GM19467 (cell line): ENCODE measurements around the gene STK10.

ENCODE experiments used
- ATAC-seq: cut with Tn5 transposase; IDR thresholded peaks from one replicate; pipeline ENCODE4 v1.9.1; 2021; ENCODE audit warnings: mild to moderate bottlenecking, moderate library complexity; ENCODE audit not compliant: unreplicated experiment

Gene STK10

GRCh38 chr5:172063463-172064235 is 124.4 kb downstream of the STK10 start:
- no peak for ATAC-seq

- no peak for ATAC-seq
These were observed 128.3 kb downstream of the STK10 start for GRCh38 chr5:172059661-172060100.

- no peak for ATAC-seq
These were observed 129.9 kb downstream of the STK10 start for GRCh38 chr5:172058088-172058487.

- no peak for ATAC-seq
These were observed 132.0 kb downstream of the STK10 start for GRCh38 chr5:172055996-172056395.

GRCh38 chr5:172055421-172055820 is 132.6 kb downstream of the STK10 start:
- ATAC-seq: no peak

GRCh38 chr5:172054611-172055153 is 133.3 kb downstream of the STK10 start:
- ATAC-seq: no peak

- ATAC-seq: no peak
These were observed 135.4 kb downstream of the STK10 start for GRCh38 chr5:172052450-172053236.

DNA sequence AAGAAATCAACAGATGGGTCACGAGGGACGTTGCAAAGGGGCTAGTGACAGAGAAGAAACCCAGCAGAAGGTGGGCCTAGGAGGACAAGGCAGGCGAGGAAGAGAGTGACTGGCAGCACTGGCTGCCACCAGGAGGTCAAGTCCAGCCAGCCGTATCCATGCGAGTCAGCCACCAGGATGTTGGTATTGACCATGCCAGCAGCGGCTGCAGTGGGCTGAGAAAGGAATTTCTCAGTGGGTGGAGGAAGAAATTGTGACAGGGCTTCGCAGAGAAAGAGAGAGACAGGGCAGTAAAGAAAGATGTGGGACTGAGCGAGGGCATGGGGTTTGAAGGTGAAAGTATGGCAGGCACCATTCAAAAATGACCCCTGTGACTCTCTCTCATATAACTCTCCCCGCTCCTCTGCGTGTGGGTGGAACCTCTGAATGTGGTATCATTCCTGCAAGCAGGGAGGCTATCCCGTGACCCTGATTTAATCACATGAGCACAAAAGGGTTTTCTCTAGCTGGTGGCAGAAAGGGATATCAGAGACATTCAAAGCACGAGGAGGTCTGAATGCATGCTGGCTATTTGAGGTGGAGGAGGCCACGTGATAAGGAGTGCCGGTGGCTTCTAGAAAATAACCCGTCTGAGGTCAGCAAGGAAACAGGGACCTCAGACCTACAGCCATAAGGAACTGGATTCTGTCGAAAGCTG is 136.2 kb downstream of the STK10 start:
- no peak for ATAC-seq

DNA sequence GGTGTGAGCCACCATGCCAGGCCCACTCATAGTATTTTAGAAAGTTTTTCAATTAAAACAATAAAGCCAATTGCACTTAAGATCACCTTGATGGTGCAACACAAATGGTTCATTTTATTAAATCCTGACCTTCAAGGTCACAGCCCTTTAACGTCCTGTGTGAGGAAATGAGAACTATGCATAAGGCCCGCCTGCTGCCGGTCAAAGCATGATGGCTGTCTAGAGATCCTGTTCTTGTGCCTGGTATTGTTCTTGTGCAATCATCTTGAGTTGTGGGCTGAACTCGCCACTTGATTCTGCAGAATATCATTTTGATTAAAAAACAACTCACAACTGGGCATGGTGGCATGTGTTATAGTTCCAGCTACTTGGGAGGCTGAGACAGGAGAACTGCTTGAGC is 137.9 kb downstream of the STK10 start:
- no peak for ATAC-seq

- ATAC-seq: no peak
These were observed 138.7 kb downstream of the STK10 start for GRCh38 chr5:172049226-172049796.

DNA sequence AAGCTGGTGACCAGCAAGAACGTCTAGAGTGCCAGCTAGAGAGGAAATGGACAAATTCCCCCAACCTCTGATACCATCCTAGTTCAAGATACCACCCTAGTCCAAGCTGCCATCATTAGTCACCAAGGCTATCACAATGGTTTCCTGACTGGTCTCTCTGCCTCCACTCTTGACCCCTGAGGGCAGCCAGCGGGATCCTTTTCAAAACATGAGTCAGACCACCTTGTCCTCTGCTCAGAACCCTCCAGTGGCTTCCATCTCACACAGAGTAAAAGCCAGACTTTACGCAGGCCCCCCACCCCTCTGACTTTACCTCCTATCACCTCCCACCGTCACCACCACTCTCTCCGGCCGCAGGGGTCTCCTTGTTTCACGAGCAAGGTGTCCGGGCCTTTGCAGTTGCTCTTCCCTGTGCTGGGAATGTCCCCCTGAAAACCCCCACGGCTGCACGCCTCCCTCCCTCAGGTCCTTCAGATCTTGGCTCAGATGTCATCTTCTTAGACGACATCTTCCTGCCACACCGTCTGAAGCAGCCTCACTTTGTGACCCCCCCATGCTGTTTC is 139.4 kb downstream of the STK10 start:
- no peak for ATAC-seq

- no peak for ATAC-seq
These were observed 139.9 kb downstream of the STK10 start for GRCh38 chr5:172048170-172048422.

DNA sequence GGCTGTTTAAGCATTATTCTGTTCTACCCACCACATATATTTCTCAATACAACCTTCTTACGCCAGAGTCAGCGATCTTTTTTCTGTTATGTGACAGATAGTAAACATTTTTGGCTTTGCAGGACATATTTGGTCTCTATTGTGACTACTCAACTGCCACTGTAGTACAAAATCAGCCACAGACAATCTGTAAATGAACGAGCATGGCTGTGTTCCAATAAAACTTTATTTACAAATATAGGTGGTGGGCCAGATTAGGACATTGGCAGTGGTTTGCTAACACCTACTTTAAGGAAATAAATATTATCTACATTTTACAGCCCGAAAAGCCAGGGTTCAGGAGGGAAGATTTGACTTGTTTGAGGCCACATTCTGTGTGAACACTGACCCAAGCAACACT is 141.4 kb downstream of the STK10 start:
- ATAC-seq: no peak

DNA sequence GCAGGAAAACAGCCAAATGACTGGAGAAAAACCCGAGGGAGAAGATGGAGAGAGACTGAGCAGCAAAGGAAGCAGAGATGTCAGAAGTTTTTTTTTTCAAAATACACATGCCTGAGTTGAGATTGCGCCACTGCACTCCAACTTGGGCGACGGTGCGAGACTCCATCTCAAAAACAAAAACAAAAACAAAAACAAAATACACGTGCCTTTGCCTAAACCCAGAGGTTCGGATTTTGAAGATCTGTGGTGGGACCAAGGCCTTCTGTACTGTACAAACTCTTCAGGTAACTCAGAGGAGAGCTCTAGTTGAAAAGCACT is 142.8 kb downstream of the STK10 start:
- ATAC-seq: no peak

- ATAC-seq: no peak
These were observed 143.3 kb downstream of the STK10 start for GRCh38 chr5:172044631-172045314.

DNA sequence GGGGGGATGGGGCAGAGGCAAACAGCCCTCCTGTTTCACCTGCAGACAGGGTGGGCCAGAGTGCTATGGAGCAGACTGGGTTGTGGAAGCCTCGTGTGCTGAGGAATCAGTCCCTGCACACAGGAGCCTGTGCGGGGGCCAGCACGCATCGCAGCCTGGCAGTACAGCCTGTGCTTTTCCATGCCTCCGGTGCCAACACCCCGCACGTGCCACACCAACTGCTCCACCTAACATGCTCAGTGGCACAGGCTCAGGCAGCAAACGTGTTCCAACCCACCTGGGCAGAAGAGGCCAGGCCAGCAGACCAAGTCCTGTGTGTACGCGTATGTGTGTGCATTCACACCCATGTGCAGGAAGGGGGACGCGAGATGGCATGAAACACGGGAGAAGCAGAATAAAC is 144.2 kb downstream of the STK10 start:
- no peak for ATAC-seq

DNA sequence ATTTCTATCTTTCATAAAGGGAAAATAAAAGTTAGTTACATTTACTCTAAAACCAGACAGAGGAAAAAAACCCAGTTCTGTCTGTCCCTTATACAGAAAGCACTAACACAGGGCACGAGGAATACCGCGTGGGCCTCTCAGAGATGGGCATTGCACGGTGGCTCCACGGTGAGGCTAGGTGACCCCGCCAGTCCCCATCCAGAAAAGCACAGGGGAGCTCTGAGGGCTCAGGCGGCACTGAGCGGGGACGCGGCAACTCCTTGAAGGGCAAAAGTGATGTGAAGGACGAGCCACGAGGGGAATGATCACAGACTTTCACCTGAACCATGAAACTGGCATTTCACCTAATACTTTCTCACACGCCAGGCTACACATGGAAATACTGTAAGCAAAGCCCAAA is 145.8 kb downstream of the STK10 start:
- ATAC-seq: no peak

DNA sequence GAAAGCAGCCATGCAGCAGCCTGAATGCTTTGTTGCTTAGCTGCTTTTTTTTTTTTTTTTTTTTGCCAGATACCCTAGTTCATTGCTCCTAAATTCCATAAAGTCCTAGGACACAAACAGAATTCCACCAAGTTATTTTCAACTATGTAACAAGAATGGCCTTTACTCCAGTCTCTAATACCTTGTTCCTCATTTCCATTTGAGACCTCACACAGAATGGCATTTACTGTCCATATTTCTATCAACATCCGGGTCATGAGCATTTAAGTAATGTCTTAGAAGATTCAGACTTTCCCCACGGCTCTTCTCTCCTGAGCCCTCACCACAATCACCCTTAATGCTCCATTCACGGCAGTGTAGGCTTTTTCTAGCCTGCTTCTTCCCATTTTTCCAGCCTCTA is 149.9 kb downstream of the STK10 start:
- no peak for ATAC-seq

DNA sequence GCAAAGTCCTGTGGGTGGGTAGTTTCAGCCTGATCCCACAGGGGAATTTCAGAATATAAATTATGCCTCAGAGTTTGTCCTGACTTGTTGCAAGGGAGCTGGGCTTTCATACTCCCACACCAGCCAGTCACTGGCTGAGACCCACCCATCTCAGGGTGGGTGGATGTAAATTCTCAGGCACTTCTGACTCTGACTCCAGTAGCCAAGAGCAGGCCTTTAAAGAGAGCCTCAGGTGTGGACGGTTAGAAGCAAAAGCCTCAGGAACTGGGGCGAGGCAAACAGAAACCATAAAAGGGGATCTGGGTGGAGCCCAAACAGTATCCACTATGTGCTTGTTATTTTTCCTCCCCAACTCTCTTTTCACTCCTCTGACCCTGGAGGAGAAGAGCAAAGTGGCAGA is 153.0 kb downstream of the STK10 start:
- ATAC-seq: no peak

- no peak for ATAC-seq
These were observed 156.0 kb downstream of the STK10 start for GRCh38 chr5:172031894-172032461.
